ENCODE data around the gene GTF3C5.
"Not testable (repeated sequence)": the region's sequence is repeated elsewhere in the genome, so short reads cannot be mapped to it uniquely, and the experiment has no call there.

Gene GTF3C5

DNA sequence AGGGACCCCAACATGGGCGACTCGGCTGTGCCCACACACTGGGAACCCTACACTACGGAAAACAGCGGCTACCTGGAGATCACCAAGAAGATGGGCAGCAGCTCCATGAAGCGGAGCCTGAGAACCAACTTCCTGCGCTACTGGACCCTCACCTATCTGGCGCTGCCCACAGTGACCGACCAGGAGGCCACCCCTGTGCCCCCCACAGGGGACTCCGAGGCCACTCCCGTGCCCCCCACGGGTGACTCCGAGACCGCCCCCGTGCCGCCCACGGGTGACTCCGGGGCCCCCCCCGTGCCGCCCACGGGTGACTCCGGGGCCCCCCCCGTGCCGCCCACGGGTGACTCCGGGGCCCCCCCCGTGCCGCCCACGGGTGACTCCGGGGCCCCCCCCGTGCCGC lies 40.2 kb downstream of the GTF3C5 start:
- DNase-seq (ENCODE audit: low read depth) = not testable (repeated sequence)

DNA sequence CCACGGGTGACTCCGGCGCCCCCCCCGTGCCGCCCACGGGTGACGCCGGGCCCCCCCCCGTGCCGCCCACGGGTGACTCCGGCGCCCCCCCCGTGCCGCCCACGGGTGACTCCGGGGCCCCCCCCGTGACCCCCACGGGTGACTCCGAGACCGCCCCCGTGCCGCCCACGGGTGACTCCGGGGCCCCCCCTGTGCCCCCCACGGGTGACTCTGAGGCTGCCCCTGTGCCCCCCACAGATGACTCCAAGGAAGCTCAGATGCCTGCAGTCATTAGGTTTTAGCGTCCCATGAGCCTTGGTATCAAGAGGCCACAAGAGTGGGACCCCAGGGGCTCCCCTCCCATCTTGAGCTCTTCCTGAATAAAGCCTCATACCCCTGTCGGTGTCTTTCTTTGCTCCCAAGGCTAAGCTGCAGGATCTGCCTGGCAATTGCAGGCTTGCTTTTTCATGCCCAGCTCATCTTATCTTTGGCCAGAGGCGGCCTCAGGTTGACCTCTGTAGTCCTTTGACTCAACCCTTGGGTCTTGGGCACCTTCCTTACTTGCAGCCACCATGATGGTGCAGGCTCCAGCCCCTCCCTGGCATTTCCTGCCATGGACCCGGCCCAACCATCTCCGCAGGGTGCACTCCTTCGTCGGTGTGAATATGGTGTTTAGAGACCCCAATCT lies 40.8 kb downstream of the GTF3C5 start:
- DNase-seq (ENCODE audit: low read depth) = no peak

DNA sequence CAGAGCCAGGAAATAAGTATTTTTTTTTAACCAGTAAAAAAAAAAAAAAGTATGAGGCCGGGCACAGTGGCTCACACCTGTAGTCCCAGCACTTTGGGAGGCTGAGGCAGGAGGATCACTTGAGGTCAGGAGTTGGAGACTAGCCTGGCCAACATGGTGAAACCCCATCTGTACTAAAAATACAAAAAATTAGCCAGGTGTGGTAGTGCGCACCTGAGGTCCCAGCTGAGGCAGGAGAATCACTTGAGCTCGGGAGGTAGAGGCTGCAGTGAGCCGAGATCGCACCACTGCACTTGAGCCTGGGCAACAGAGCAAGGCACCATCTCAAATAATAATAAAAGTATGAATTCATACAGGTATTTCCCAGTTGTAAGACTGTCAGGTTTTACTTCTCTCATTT lies 41.4 kb downstream of the GTF3C5 start:
- not testable (repeated sequence) for DNase-seq (ENCODE audit: low read depth)

DNA sequence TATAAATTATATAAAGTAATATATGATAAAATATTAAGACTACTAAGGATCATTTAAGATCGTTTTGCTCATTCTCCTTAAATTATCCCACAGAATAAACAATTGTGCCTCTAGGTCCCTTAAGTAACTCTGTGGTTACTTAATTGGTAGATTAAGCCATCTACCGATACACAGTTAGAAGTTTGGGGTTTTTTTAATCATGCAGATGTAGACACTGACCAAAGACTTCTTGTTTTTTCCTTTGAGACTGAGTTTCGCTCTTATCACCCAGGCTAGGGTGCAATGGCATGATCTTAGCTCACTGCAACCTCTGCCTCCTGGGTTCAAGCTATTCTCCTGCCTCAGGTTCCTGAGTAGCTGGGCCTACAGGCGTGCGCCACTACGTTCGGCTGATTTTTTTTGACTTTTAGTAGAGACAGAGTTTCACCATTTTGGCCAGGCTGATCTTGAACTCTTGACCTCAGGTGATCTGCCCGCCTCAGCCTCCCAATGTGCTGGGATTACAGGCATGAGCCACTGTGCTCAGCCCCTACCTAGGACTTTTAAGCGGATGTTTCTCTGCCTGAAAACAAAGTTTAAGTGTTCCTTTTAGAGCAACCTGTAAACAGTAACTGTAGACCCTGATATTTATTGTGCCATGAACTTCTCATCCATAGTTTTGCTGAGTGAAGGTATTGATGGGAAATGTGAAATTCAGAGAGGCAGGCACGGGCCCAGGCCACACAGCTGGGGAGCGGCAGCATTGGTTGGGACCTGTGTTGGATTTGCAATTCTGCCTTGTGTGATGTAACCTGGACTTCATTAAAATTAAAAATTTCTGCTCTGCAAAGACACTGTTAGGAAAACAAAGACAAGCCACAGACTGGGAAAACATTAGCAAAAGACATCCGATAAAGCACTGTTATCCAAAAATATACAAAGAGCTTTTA lies 42.6 kb downstream of the GTF3C5 start:
- no peak for DNase-seq (ENCODE audit: low read depth)

DNA sequence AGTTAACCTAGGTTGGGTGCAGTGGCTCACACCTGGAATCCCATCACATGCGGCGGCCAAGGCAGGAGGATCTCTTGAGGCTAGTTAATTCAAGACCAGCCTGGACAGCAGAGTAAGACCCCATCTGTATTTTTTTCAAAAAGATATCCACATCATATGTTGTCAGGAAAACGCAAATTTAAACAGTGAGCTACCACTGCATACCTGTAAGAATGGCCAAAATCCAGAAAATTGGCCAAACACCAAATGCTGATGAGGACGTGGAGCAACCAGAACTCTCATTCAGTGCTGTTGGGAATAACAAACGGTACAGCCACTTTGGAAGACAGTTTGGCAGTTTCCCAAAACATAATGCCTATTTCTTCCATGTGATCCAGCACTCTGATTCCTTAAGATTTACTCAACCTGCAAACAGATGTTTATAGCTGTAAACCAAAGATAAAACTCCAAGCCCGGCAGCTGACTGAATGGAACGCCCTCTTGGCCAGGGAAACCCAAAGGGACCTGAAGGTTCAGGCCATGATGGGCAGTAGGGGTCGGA lies 43.4 kb downstream of the GTF3C5 start:
- DNase-seq (ENCODE audit: low read depth) = no peak

DNA sequence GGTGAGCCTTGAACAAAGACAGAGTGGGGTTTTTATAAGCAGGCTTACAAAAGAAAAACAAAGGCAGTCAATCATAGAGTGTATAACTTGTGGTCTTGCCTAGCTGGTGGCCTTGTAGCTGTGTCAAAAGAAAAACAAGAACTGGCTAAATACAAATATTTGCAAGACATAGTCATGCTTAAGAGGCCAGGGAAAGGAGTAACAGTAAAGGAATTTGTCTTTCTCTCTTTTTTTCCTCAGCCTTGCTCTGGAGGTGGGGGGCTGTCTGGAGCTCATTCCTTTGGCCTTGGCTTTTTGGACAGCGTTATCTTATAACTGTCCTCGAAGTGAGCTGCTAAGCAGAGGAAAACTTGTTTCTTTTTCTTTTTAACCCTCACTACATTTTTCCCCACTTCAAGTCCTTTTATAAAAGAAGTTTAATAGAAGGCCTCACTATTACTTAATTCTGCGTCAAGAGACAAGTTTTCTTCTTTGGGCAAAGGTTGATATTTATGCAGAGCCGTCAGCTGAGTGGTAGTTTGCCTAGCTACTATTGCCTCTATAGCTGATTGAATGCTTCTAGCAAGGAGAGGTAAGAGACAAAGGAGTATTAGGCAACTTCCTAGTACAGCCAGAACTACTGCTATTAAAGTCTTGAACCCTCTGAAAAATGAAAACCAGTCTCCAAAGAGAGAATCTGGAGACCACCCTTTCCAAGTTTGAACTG lies 45.3 kb downstream of the GTF3C5 start:
- no peak for DNase-seq (ENCODE audit: low read depth)

DNA sequence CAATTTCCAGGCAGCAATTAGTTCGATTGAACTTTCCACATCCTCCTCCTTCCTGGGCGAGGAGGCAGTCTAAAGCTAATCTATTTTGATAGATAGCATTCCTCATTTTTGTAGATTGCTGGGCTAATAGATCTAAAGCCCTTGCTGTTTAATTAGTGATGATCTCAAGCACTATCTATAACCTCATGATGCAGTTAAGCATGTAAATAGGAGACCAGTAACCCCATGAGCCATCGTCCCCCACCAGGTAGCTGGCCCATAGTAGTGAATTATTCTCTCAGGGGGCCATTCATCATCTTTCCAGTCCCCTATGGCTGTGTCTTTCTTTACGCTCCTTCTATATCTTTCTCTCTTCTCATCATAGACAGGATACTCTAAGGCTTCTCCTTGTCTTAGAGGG lies 45.9 kb downstream of the GTF3C5 start:
- no peak for DNase-seq (ENCODE audit: low read depth)

DNA sequence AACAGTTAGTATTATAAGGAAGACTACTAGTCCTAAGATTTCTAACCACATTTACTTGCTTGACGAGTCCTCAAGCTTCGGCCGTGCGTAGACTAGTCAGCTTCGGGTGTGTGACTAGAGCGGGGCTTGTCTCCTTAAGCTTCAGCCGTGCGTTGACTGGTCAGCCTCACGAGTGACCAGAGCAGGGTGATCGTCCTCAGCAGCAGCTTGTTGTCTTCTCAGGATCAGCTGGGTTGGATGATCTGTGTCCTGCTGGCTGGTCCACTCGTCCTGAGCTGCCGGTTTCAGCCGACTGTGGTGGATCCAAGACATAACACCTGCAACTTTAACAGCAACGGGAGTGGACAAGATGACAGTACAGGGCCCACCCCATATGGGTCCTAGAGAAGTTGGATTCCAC lies 47.7 kb downstream of the GTF3C5 start:
- no peak for DNase-seq (ENCODE audit: low read depth)

DNA sequence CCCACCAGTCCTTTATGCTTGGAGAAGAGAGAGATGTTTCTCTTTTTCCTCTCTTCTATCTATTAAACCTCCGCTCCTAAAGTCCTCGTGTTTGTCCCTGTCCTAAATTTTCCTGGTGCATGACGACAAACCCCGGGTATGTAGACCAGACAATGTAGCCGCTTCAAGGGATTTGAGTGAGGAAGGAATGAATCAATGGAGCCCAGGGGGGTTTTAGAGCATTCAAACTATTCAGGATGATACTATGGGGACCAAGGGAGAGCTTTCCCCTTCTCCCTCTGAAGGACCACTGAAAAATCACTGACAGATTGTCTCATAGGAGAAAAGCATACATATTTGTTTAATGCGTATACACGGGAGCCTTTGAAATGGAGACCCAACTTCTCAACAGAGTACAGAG lies 49.4 kb downstream of the GTF3C5 start:
- no peak for DNase-seq (ENCODE audit: low read depth)

DNA sequence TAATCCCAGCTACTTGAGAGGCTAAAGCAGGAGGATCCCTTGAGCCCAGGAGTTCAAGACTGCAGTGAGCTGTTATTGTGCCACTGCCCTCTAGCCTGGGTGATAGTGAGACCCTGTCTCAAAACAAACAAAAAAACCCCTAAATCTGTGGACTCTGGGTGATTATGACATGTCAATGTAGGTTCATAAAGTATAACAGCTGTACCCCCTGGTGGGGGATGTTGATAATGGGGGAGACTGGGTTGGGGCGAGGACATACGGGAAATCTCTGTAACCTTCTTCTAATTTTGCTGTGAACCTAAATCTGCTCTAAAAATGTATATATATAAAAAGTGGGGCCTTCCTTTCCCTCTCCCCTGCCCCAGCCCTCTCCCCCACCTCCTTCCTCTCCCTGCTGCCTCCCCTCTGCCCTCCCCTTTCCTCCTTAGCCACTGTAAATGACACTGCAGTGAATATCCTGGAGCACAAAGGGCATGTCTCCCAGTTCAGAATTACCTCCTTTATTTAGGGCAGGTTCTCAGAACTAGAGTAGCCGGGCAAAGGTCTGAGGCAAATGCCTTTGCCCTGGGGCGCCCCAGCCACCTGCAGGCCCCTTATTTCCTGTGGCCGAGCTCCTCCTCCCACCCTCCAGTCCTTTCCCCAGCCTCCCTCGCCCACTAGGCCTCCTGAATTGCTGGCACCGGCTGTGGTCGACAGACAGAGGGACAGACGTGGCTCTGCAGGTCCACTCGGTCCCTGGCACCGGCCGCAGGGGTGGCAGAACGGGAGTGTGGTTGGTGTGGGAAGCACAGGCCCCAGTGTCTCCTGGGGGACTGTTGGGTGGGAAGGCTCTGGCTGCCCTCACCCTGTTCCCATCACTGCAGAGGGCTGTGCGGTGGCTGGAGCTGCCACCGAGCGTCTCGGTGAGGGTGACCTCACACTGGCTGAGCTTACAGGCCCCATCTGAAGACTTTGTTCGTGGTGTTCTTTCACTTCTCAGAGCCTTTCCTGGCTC lies 50.3 kb downstream of the GTF3C5 start:
- DNase-seq (ENCODE audit: low read depth) = not testable (repeated sequence)

DNA sequence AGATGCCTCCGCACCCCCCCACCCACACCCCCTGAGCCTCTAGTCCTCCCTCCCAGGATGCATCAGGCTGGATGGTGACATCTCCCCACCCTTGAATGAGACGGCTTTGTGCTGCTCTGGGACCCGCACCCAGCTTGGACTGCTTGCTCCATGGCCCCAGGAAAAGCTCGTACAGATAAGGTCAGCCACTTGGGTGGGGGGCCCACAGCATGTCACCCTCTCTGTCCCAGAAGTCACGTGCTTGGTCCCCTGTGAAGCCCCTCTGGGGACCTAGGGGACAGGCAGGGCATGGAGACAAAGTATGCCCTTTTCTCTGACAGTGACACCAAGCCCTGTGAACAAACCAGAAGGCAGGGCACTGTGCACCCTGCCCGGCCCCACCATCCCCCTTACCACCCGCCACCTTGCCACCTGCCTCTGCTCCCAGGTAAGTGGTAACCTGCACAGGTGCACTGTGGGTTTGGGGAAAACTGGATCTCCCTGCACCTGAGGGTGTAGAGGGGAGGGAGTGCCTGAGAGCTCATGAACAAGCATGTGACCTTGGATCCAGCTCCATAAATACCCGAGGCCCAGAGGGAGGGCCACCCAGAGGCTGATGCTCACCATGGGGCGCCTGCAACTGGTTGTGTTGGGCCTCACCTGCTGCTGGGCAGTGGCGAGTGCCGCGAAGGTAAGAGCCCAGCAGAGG lies 51.3 kb downstream of the GTF3C5 start:
- not testable (repeated sequence) for DNase-seq (ENCODE audit: low read depth)

DNA sequence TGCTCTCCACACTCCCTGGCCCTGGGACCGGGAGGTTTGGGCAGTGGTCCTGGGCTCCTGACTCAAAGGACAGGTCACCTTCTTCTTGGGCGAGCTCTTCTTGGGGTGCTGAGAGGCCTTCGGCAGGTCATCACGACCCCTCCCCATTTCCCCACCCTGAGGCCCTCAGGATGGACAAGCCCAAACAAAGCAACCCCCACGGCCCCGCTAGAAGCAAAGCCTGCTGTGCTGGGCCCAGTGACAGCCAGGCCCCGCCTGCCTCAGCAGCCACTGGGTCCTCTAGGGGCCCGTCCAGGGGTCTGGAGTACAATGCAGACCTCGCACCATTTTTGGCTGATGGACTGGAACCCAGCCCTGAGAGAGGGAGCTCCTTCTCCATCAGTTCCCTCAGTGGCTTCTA lies 52.9 kb downstream of the GTF3C5 start:
- DNase-seq (ENCODE audit: low read depth) = not testable (repeated sequence)

DNA sequence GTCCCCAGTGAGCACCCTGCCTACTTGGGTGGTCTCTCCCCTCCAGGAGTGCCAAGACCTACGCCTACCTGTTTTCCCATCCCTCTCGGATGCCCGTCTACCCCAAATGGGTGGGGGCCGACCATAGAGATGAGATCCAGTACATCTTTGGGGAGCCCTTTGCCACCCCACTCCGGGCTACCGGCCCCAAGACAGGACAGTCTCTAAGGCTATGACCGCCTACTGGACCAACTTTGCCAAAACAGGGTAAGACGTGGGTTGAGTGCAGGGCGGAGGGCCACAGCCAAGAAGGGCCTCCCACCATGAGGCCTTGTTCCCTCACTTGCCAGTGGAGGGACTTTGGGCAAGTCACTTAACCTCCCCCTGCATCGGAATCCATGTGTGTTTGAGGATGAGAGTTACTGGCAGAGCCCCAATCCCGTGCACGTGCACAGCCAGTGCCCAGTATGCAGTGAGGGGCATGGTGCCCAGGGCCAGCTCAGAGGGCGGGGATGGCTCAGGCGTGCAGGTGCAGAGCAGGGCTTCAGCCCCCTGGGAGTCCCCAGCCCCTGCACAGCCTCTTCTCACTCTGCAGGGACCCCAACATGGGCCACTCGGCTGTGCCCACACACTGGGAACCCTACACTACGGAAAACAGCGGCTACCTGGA lies 55.5 kb downstream of the GTF3C5 start:
- DNase-seq (ENCODE audit: low read depth) = not testable (repeated sequence)

DNA sequence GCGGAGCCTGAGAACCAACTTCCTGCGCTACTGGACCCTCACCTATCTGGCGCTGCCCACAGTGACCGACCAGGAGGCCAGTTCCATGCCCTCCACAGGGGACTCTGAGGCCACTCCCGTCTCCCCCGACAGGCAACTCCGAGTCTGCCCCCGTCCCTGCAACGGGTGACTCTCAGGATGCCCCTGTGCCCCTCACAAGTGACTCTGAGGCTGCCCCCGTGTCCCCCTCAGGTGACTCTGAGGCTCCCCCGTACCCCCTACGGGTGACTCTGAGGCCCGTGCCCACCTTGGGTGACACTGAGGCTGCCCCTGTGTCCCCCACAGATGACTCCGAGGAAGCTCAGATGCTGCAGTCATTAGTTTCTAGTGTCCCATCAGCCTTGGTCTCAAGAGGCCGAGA lies 56.1 kb downstream of the GTF3C5 start:
- DNase-seq (ENCODE audit: low read depth) = no peak

DNA sequence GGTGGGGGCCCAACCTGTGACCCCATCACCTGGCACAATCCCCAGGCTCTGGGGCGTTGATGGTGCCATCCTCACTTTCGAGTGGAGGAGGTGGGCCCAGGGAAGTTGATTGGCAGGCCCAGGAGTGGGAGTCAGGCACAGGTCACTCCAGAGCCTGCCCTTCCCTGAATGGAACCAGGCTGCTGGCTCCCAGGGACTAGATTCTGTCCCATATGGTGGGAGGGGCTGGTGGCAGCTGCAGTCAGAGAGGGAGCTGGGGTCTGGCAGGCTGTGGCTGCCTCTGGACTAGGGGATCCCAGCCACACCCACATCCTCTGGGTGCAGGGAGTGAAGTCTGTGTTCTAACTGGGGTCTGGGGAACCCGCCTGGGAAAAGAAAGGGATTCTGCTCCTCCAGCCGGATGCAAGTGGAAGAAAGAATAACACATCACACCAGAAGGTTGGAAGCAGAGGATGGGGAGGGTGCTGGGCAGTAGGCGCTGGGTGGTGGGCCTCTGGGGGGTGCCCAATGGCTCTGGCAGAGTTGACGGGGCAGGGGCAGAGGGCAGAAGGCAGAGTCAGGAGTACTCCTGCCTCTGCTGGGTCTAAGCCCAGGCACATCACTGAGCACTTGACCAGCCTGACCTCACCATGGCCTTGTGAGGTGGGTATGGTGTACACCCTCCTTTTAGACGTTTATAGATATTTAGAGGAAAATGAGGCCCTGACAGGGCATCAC lies 56.8 kb downstream of the GTF3C5 start:
- DNase-seq (ENCODE audit: low read depth) = no peak

DNA sequence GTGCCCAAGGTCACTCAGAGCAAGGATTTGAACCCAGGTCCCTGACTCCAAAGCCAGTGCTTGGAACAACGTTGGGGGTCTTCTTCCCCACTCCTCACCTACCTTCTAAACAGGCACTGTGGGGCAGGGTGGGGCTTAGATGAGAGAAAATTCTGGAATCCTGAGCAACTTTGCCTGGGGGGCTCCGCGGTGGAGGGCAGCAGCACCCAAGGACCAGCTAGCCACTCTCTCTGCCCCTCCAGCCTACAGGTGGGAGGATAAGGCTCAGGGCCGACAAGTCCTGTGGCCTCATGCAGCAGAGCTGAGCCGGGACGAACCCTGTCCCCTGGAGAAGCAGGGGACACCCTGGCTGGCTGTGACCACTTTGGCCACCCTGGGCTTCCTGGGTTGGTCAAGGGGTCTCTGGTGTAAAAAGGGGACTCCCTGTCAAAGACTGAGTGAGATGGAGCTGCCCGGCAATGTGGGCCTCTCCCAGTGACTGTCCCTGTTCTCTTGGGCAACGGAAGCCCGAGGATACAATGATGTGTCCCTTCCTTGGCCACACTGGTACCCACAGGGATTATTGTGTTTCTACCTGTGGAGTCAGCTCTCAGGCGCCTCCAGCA lies 57.5 kb downstream of the GTF3C5 start:
- DNase-seq (ENCODE audit: low read depth) = no peak

DNA sequence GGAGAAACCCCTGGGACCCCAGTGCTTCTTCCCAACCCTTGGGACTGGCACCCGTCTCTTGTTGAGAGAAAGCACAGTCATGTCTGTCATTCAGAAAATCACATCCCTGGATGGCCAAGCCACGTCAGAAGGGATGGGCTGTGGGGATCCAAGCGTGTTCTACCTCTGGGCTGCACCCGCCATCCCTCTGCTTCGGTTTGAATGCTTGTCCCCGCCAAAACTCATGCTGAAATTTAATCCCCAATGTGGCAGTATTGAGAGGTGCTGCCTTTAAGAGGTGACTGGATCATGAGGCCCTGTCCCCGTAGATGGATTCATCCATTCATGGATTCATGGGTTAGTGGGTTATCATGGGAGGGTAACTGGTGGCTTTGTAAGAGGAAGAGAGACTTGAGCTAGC lies 58.0 kb downstream of the GTF3C5 start:
- no peak for DNase-seq (ENCODE audit: low read depth)

DNA sequence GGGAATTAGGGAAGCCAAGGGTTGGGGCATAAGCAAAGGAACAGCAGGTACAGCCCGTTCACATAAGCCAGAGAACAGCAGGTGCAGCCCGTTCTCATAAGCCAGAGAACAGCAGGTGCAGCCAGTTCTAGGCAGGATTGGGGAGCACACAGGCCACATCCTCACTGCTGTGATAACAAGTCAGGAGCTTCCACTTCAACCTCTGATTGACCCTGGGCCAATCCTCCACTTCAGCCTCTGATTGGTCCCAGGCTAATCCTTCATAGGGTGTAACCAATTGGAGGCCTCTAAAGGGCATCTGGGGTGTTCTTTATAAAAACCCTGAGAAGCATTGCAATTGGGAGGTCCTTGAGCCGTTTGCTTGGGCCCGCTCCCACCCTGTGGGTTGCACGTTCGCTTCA lies 58.5 kb downstream of the GTF3C5 start:
- DNase-seq (ENCODE audit: low read depth) = no peak

DNA sequence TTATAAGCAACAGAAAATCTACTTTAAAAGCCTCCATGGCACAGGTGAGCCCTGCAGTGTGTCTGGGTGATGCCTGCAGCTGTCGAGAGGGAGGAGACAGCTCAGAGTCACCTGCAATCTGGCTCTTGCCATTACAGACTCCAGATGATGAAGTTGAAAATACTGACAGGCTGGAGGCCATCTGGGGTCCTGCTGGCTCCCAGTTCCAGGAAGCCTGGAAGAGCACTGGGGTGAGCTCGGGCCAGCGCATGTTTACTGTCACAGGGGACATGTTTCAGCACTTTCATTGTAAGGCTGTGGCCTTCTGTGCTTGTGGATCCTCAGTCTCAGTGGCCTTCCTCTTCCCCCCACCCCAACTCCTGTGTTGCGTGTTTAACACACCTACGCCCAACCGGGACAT lies 59.4 kb downstream of the GTF3C5 start:
- no peak for DNase-seq (ENCODE audit: low read depth)
